Activated CD8-positive, alpha-beta memory T cell treated with anti-CD3 and anti-CD28 coated beads for 1 hour (primary cell): ENCODE data around the gene SCGB1A1.
A peak's percentile ranks its signal among the peaks of the same experiment; 100 is the strongest.
"Not testable (repeated sequence)": the region's sequence is repeated elsewhere in the genome, so short reads cannot be mapped to it uniquely, and the experiment has no call there.

Source experiments
- DNase-seq, 2 donors: peaks; one replicate each; pipeline ENCODE4 v3.0.0-alpha.2; 2020; ENCODE audit warnings: low read depth in 1 of 2; ENCODE audit errors: extremely low read depth in 1 of 2

SCGB1A1 gene, protein sequence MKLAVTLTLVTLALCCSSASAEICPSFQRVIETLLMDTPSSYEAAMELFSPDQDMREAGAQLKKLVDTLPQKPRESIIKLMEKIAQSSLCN

DNA sequence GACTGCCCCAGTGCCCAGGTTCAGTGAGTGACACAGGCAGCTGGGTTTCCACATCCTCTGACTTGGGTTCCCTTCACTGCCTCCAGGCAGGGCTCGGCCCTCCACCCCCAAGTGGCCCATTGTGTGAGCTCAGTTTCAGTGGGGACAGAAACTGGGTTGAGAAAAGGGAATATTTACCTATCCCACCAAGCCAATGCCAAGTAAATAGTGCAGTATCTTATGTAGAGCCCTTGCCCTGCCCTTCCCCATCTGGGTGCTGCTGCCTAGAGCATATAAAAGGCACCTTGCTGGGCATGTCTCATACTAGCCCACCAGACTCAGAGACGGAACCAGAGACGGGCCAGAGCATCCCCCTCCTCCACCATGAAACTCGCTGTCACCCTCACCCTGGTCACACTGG is at the start of gene SCGB1A1:
TSS of gene SCGB1A1 (plus strand) at position 301 of the 400 bp plus-strand sequence. CDS start at position 364, 63 bp downstream.
- DNase-seq: no peak

DNA sequence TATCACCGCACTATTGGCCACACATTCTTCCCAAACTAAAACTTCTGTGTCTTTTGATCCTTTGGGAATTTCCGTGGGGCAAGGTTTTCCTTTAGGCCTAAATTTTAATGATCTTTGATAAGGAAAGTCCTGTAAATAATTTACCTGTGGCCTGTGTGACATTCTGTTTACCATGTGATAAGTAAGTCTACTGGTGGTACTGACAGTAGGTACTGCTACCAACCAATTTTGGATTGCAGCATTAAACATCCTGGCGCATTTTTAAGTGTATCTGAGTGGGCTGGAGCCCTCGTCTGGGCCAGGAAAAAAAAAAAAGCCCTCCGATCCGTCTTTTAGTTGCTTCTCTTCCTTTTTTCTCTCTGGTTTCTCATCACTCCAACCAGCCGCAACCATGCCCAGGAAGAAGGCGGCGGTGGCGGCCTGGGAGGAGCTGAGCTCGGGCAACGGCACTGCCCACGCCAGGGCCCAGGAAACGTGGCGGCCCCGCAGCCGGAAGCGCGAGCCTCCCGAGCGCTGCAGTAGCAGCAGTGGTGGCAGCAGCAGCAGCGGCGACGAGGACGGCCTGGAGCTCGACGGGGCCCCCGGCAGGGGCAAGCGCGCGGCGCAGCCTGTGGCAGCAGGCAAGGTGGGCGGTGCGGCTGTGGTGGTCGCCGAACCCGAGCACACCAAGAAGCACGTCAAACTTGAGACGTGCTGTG is 47.9 kb upstream of the SCGB1A1 start:
- peak in 1 of 2 donors; percentile 19 for DNase-seq

DNA sequence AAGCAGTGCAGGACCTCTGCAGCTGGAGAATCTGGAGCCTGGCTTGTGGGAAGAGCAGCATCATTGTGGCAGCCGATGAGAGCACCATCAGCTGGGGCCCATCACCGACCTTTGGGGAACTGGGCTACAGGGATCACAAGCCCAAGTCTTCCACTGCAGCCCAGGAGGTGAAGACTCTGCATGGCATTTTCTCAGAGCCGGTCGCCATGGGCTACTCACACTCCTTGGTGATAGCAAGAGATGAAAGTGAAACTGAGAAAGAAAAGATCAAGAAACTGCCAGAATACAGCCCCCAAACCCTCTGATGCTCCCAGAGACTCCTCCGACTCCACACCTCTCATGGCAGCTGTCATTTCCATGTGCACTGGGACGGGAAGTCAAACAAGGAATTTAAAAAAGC is 46.0 kb upstream of the SCGB1A1 start:
- no peak for DNase-seq

DNA sequence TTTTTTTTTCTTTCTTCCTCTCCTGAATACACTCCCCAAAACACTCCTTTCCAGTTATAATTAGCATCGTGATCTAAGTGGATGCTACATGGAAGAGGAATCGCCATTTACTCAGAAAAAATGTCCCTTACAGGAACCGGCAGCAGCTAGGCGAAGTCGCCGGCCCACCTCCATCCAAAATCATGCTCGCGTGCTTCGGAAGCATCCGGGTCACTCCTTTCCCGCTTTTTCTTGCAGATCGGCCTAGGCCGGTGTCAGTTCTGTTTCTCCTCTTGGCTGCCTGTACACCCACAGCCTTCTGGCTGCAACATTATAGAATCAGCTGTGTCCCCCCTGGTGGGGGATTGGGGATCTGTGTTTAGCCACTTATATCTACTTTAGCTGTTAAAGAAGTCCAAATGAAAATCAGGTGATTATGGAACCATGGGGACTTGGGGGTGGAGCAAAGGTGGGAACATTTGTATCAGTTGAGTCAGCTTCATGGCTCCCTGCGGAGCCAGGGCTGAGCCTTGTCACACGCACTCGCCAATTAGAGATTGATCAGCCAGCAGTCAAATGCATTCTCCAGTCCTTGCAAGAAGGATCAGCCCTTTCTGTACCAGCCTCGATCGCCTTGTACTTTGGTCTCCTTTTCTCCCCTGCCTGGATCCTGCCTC is 45.2 kb upstream of the SCGB1A1 start:
- no peak for DNase-seq

DNA sequence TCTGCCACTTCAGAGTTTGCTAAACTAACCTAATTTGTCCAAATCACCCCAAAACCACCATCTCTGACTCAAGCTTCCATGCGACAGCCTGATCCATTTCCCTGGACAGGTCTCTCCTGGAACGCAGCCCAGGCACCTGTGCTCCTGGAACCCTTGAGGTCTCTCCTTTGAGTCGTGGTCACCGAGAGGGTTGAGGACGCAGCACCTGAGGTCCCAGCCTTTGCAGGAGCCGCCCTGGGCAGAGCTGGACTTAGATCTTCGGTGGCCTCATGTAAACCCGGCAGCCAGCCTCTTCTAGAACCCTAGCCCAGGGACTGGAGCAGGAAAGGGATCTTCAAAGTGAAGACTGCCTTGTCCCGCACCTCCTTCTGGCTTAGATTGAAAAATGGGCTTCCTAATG is 44.0 kb upstream of the SCGB1A1 start:
- no peak for DNase-seq

DNA sequence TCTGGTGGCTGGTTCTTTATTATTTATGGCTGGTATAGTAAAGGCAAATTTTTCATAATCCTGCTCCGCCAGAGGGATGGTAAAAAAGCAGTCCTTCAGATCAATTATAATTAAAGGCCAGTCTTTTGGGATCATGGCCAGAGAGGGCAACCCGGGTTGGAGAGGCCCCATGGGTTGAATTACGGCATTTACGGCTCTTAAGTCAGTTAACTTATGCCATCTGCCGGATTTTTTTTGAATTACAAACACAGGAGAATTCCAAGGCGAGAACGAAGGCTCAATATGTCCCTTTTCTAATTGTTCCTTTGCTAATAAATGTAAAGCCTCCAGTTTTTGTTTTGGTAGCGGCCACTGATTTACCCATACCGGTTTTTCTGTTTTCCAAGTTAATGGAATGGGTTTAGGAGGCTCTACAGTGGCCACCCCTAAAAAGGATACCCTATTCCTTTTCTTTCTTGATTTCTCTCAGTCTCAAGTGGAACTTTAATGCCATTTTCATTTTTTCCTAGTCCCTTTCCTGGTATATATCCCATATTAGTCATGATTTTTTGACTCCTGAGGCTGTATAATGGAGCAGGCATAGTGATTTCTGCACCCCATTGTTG is 40.3 kb upstream of the SCGB1A1 start:
- not testable (repeated sequence) for DNase-seq

DNA sequence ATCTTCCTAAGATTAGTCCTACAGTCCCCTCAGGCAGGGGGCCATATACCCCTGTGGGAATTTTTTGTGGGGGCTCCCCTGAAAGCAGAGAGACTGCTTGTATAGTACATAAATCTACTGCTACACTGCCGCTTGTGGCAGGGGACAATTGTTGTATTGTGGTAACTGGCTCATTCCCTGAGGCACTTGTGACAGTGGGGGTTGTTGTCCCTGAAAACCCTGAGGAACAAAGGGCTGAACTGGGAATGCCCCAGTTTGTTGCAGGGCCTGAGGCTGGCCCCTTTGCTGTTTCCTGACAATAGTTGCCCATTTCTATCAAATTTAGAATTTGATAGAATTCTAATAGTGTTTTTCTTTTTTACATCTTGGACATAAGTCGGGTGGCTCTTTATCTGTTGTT is 39.2 kb upstream of the SCGB1A1 start:
- DNase-seq: not testable (repeated sequence)

DNA sequence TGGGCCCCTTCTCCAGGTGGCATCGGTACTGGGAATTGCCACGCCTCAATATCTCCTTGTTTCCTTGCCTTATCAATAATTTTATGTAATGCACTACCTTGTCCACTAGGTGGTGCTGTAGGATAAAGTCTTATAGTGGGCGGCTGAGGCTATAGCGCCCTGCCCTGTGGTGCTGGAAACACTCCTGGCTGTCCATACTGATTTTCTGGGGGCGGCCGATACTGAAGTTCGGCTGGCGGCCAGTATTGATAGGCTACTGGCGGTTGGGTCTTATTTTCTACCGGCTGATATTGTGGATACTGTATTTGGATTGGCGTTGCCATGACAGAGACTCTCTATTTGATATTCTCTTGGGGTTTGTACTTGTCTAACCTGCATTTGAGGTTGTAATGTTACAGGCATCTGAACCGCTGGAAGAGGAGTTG is 38.0 kb upstream of the SCGB1A1 start:
- not testable (repeated sequence) for DNase-seq

DNA sequence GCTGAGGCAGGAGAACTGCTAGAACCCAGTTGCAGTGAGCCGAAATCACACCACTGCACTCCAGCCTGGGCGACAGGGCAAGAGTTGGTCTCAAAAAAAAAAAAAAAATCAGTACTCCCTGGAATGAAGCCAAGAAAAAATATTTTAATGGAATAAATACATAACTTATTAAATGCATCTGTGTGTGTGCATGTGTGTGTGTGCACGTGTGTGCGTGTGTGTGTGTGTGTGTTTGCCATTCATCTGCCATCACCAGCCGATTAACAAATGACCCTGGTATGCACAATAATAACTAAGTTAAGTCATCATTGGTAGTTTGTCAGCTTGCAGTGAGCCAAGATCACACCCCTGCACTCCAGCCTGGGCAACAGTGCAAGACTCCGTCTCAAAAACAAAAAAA is 35.0 kb upstream of the SCGB1A1 start:
- DNase-seq: no peak

DNA sequence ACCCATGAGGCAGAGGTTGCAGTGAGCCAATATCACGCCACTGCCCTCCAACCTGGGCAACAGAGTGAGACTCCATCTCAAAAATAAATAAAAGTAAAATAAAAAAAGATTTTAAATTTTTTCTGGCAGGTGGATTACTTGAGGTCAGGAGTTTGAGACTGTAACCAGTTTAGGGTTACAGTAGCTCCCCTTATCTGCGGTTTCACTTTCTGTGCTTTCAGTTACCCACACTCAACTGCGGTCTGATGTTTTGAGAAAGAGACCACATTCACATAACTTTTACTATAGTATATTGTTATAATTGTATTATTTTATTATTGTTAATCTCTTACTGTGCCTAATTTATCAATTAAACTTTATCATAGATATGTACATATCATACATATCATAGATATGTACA is 32.8 kb upstream of the SCGB1A1 start:
- DNase-seq: not testable (repeated sequence)

DNA sequence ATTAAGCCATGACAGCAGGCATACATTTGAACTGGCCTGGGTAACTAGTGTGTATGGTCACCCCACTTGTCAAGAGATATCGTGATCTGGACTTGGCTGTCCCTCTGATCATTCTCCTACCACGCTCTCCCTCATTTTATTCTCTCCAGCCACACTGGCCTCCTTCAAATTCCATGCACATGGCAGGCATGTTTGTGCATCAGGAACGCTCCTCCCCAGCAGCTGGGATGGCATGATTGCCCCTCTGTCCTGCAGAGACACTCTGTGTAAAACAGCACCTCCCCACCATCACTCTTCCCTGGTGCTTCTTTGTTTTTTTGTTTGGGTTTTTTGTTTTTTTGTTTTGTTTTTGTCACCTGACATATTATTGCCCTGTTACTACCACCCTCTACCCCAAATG is 31.5 kb upstream of the SCGB1A1 start:
- no peak for DNase-seq

DNA sequence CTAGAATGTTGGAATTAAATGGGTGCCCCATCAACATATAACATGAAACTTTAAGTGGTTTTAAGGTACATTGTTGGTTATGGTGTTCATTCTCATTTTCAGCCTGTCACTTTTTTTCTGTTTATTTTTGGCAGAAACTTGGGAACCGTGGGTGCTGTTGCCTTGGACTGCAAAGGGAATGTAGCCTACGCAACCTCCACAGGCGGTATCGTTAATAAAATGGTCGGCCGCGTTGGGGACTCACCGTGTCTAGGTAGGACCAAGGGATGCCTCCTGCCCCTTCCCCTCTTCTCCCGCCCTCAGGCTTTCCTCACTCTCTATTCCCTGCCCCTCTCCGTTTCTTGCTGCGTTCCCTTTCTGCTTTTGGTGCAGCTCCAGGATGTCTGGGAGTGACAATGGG is 29.8 kb upstream of the SCGB1A1 start:
- DNase-seq: no peak

DNA sequence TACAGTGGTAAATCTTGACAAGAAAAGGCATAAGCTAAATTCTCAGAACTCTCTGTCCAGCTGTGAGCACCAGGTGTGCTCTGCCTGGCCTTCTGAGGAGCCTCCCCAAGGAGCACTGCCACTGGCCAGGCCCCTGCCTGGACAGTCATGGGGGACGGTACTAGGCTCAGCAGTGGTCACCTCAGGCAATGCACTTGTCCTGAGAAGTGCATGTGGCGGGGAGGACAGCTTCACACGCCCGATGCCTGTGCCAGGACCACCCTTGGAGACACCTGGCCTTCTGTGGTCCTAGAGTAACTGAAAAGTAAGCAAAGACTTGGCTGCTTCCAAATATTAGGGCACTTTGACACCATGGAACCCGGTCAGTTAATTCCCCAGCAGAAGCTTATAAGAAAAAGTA is 28.6 kb upstream of the SCGB1A1 start:
- no peak for DNase-seq

DNA sequence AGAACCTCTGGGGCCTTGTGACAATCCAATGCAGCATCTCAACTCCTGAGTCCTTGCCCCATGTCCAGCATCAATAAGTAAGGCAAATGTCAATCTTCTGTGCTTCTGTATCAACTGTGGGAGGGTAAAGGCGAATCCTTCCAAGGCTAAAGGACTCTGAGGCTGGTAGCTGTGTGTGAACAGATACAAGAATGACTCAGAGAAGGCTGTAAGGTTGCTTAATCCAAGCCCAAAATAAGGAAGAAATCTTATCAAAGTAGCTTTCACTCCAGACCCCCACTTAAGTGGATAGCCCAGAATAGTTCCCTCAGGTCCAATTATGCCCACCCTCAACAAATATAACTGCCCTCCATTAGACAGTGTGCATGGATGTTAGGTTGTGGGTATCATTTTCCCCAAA is 28.1 kb upstream of the SCGB1A1 start:
- DNase-seq: no peak

DNA sequence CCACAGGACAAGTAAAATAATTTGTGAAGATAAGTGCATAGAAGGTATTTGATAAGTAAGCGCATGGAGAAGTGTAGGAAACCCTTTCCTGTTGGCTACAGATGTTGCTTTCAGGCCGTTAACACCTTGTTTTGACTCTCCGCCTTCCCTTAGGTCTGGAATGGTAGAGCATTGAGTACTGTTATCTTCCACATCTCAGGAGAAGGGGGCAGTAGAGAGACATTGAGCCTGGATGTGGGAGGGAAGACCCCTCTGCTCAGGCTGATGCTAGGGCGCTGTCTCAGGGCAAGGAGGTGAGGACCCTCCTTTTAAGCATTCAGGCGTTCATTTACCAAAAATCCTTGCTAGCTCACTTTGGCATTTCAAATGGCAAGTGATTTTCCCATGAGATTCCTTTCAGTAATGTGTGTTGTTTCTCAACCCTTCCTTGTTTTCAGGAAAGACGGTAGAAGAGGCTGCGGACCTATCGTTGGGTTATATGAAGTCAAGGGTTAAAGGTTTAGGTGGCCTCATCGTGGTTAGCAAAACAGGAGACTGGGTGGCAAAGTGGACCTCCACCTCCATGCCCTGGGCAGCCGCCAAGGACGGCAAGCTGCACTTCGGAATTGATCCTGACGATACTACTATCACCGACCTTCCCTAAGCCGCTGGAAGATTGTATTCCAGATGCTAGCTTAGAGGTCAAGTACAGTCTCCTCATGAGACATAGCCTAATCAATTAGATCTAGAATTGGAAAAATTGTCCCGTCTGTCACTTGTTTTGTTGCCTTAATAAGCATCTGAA is 27.0 kb upstream of the SCGB1A1 start:
- no peak for DNase-seq

DNA sequence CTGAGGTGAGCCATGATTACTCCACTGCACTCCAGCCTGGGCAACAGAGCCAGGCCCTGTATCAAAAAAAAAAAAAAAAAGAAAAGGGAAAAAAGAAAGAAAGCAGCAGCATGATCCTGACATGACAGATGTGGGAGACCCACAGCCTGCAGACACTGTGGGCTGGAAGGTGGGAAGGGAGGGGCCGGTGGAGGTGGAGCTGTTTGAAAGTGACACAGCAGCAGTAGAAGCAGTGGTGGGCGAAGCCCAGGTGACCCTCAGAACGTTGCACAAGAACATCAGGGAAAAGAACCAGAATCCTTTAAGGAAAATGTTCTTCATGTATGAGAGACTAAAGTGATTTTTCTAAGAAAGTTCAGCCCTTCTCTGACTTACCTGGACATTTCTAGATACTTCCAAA is 26.3 kb upstream of the SCGB1A1 start:
- DNase-seq: no peak

DNA sequence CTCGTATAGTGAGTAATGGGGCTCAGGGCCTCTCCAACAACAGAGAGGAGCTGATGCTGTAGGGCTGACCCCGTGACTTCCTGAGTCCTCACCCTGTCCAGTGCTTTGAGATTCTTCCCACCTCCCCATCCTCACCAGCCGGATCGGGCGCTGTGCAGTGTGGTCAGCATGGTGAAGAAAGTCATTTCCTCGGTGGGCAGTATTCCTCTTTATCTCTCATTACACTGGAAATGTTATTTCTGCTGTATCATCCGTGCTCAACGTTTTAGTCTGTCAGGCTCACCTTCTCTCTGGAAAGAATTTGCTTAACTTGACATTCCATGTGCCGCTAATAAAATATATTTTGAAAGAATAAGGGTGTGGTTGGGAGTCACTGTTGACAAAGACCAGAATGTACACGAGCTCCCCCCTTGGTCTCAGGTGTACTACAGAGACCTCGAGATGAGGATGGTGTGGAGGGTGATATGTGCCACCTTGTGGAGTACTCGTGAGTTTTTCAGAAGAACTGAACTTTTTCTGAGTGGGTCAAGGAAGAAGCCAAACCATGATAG is 25.7 kb upstream of the SCGB1A1 start:
- no peak for DNase-seq

DNA sequence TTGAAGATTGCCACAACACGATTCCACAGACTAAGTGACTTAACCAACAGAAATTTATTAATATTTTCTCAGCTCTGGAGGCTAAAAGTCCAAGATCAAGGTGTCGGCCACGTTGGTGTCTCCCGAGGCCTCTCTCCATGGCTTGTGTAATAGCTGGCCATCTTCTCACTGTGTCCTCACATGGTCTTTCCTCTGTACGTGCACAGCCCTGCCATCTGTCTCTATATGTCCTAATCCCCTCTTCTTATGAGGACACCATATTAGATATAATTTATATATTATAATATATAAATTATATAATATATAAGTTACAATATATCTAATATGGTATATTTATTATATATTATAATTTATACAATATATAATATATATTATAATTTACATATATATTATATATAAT is 25.1 kb upstream of the SCGB1A1 start:
- DNase-seq: no peak

DNA sequence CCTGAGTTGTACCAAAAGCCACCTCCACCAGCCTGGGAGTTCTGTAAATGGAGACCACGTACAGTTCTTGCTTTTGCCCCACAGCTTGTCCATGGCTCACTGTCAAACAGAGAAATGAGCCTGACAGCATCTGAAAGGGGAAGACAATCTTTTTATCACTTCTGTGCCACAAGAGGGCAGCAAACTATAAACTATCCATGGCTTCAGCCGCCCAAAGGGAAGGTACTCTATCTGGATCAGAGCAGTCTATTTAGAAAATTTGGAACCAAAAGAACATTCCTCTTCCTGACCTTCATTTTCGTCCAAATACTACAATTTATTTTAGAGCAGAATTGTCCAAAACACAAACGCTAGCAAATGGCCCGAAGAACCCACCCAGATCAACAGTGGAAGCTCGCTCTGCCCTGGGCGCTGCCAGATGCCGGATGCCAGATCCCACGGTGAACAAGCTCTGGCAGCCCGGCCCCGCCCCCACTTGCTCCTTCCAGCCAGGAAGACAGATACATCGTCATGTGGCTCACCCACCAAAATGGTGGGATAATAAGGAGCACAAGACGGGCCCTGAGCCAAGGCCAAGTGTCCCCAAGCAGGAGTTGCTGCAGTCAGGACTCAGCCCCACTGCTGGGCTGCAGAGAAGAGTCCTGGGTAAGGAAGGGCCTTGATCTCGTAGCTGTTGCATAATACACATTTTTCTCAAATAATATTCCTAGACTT is 23.9 kb upstream of the SCGB1A1 start:
- peak in 1 of 2 donors; percentile 14 for DNase-seq

DNA sequence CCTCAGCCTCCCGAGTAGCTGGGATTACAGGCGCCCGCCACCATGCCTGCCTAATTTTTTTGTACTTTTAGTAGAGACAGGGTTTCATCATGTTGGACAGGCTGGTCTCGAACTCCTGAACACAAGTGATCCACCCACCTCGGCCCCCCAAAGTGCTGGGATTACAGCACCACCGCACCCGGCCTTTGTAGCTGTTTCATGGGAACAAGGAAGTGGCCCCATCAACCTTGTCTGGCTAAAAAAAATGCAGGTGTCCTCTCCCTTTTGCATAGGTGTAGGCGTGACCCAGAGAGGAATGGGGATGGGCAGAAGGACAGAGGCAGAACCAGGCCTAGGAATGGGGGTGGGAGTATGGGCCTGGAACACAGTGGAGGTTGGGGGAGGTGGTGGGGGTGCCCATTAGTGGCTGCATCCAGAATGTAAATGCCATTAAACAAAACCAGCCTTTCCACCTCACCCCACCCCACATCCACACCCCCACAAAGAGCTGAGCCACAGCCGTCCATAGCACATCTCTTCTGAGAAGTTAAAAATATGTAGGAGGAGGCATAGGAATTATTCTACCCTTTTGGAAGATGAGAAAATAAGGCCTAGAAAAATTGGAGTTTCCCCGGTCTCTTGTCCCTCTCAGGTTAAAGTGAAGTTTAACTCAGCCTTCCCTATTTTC is 22.8 kb upstream of the SCGB1A1 start:
- DNase-seq: no peak
